Ovary (tissue), 9 donors: Measurements from ENCODE around the gene PRKD1. TPM values are rescaled to one million over a fixed set of nuclear protein-coding genes. Genes with fewer than 3 reads are reported as not detected.

Experiments
- DNase-seq, 5 donors: peaks; one replicate each; pipeline ENCODE4 v3.0.0-alpha.2; 2019 to 2020
- H3K27ac ChIP-seq, 2 donors: fragments of 200-600 bp; one replicate each; pipeline versions ENCODE4 v1.5.1 to v1.8.0; 2019 to 2022
- H3K27me3 ChIP-seq: fragments of 200-600 bp; one replicate; pipeline ENCODE4 v1.8.0; 2022
- H3K36me3 ChIP-seq: fragments of 200-600 bp; sonication (generic); one replicate; pipeline ENCODE4 v1.5.1; 2019
- H3K4me1 ChIP-seq: one replicate; pipeline ENCODE4 v1.8.1; 2013; ENCODE audit warnings: mild to moderate bottlenecking, moderate library complexity; ENCODE audit not compliant: insufficient read depth
- H3K4me3 ChIP-seq: fragments of 200-600 bp; sonication (generic); one replicate; pipeline ENCODE4 v1.5.1; 2017
- H3K9me3 ChIP-seq, 2 donors: fragments of 200-600 bp in 1 of 2; sonication (generic) in 1 of 2; one replicate each; pipeline versions ENCODE4 v1.5.1 to v1.8.1; 2013 to 2019; ENCODE audit warnings: mild to moderate bottlenecking in 1 of 2, moderate library complexity in 1 of 2
- EP300 ChIP-seq: sonication (generic); formaldehyde crosslinking; IDR thresholded peaks from one replicate; pipeline ENCODE4 v1.6.1; 2017; ENCODE audit warnings: antibody characterized with exemption
- POLR2A ChIP-seq: fragments of 450-650 bp; IDR thresholded peaks from one replicate; pipeline ENCODE4 v1.6.1; 2017; ENCODE audit warnings: antibody characterized with exemption, mild to moderate bottlenecking, moderate library complexity
- WGBS, 3 donors: extraction: QIAGEN DNeasy Blood & Tissue Kit in 1 of 3; methylation state at CpG; one replicate each; pipeline versions ENCODE4 v1.1.5 to v1.1.7; 2013 to 2017; 5-methylcytosine and 5-hydroxymethylcytosine counted together
- intact Hi-C, 4 donors: fragments of 100-400 bp; cut with DNase I; formaldehyde crosslinking; loops; one replicate each; pipeline versions ENCODE4 v1.11.0 to v1.15.1; 2022 to 2023
- polyA plus RNA-seq, 2 donors: library from polyadenylated mRNA; stranded (reverse); fragments of 200-250 nt in 1 of 2; fragments of 350-450 nt in 1 of 2; fragmentation: Illumina TruSeq in 1 of 2; extraction: RNeasy Lipid Tissue Mini Kit (QIAGEN cat#74804) in 1 of 2; gene quantifications; one replicate each; pipeline ENCODE4 v1.2.3, GENCODE V29; 2013 to 2014
- total RNA-seq, 7 donors: library from RNA; depleted of rRNA in 2 of 7; stranded (reverse); fragments of >200 nt in 2 of 7; fragmentation: NEBNext Ultra II Directional in 3 of 7; extraction: Animal tissue kit (Norgen Biotek cat#: 25700) in 3 of 7; gene quantifications; one replicate each; pipeline versions ENCODE4 v1.1.0 to v1.2.4, GENCODE V29; 2016 to 2023
- TF ChIP-seq, protein P1 (sequence below), 3 donors: fragments of 450-650 bp in 2 of 3; fragments of 200-600 bp in 1 of 3; IDR thresholded peaks; one replicate each; pipeline versions ENCODE4 v1.5.1 to v1.8.0; 2016 to 2022; ENCODE audit warnings: antibody characterized with exemption in 3 of 3, mild to moderate bottlenecking in 1 of 3
- donor health status: DM: no; HTN: no; CAD: no; lungs with moderate emphysema.
- donor health status: DM: no; HTN: no; CAD: no.
- donor health status: Bipolar disorder and iron deficiency.
- donor health status: DM: yes; HTN: yes; CAD: no.
- donor health status: DM: no; HTN: no; CAD: no.
- donor health status: DM: yes; HTN: yes; CAD: no.

Gene PRKD1
- total and polyA plus RNA-seq, 9 donors = 7.7 to 39.9 (median 21.6) TPM

GRCh38 chr14:29773990-29774389 is 153.7 kb downstream of the PRKD1 start:
- 61 to 66% (median 64%) methylated on average over 4 of the region's 4 CpGs for WGBS, 3 donors
- intact Hi-C loops = no loop called here
- no peak for DNase-seq
- H3K9me3 ChIP-seq = no peaks in the 10 kb centered on the region
- no peaks in the 10 kb centered on the region for H3K4me1 ChIP-seq
- H3K36me3 ChIP-seq = no peaks in the 10 kb centered on the region
- TF ChIP-seq EP300 = no peak
- no peak for TF ChIP-seq POLR2A
- TF ChIP-seq, protein P1, sequence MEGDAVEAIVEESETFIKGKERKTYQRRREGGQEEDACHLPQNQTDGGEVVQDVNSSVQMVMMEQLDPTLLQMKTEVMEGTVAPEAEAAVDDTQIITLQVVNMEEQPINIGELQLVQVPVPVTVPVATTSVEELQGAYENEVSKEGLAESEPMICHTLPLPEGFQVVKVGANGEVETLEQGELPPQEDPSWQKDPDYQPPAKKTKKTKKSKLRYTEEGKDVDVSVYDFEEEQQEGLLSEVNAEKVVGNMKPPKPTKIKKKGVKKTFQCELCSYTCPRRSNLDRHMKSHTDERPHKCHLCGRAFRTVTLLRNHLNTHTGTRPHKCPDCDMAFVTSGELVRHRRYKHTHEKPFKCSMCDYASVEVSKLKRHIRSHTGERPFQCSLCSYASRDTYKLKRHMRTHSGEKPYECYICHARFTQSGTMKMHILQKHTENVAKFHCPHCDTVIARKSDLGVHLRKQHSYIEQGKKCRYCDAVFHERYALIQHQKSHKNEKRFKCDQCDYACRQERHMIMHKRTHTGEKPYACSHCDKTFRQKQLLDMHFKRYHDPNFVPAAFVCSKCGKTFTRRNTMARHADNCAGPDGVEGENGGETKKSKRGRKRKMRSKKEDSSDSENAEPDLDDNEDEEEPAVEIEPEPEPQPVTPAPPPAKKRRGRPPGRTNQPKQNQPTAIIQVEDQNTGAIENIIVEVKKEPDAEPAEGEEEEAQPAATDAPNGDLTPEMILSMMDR (IDR thresholded peaks at IDR 0.05) = no peak
- H3K27ac ChIP-seq = no peak overlapping the region
- no peaks in the 10 kb centered on the region for H3K27me3 ChIP-seq
- H3K4me3 ChIP-seq = no peak overlapping the region

GRCh38 chr14:29763342-29763858 is 164.2 kb downstream of the PRKD1 start:
- intact Hi-C loops = no loop called here
- no peaks in the 10 kb centered on the region for H3K4me1 ChIP-seq
- no peak overlapping the region for H3K27ac ChIP-seq
- WGBS, 3 donors = 53 to 73% (median 69%) methylated on average over 2 of the region's 2 CpGs
- H3K4me3 ChIP-seq = no peak overlapping the region
- TF ChIP-seq, protein P1 (IDR thresholded peaks at IDR 0.05) = no peak
- TF ChIP-seq EP300 = no peak
- no peak for TF ChIP-seq POLR2A
- no peaks in the 10 kb centered on the region for H3K27me3 ChIP-seq
- H3K9me3 ChIP-seq = no peaks in the 10 kb centered on the region
- DNase-seq = no peak
- no peaks in the 10 kb centered on the region for H3K36me3 ChIP-seq

GRCh38 chr14:29759521-29760340 is 167.9 kb downstream of the PRKD1 start:
- intact Hi-C loops = no loop called here
- Histone ChIP-seq H3K27me3 (no peaks in the 10 kb centered on the region), H3K36me3 (no peaks in the 10 kb centered on the region), H3K27ac (no peak overlapping the region), H3K4me1 (peaks cover 2% of the 10 kb centered on the region), H3K4me3 (no peak overlapping the region), H3K9me3 (no peaks in the 10 kb centered on the region)
- DNase-seq = no peak
- TF ChIP-seq, protein P1 (IDR thresholded peaks at IDR 0.05) = no peak
- no peak for TF ChIP-seq POLR2A
- no peak for TF ChIP-seq EP300
- WGBS, 3 donors = 83 to 85% (median 84%) methylated on average over 6 of the region's 6 CpGs

DNA sequence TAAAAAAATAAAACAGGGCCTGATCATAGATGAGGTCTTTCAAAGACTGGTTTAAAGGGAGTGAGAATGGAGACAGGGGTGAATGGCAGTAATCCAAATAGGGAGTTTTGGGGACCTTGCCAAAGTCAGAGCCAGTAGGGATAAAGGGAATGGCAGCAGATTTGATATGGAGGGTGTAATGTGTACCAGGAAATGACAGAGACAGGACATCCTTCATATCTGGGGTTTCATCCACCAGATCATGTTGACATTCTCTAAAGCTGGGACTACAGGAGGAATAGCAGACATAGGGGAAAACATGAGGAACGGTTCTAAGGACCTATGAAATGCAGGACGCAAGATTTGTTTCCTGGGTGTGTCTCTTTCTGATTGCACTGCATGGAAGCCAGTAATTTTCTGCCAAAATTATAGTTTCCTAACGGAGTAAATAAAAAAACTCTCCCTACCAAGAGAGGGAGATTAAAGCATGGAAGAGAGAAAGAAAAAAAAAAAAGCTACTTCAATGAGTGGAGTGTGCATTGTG is 169.9 kb downstream of the PRKD1 start:
- H3K27me3 ChIP-seq = no peaks in the 10 kb centered on the region
- no peaks in the 10 kb centered on the region for H3K36me3 ChIP-seq
- no peak for DNase-seq
- peaks cover 2% of the 10 kb centered on the region for H3K4me1 ChIP-seq
- TF ChIP-seq EP300 (no peak), POLR2A (no peak)
- TF ChIP-seq, protein P1 (IDR thresholded peaks at IDR 0.05) = no peak
- H3K4me3 ChIP-seq = no peak overlapping the region
- intact Hi-C loops = no loop called here
- 73 to 80% (median 76%) methylated on average over 3 of the region's 3 CpGs for WGBS, 3 donors
- H3K27ac ChIP-seq = no peak overlapping the region
- H3K9me3 ChIP-seq = no peaks in the 10 kb centered on the region
